GM18861 (cell line): ENCODE measurements around the gene SNAPC2.
"Not testable (repeated sequence)": the region's sequence is repeated elsewhere in the genome, so short reads cannot be mapped to it uniquely, and the experiment has no call there.

Experiments
- ATAC-seq: cut with Tn5 transposase; IDR thresholded peaks from one replicate; pipeline ENCODE4 v1.9.1; 2021; ENCODE audit not compliant: unreplicated experiment

The SNAPC2 gene

GRCh38 chr19:7921302-7921966 lies 1.3 kb downstream of the SNAPC2 start:
- ATAC-seq, result no peak

GRCh38 chr19:7921967-7922835 lies 2.1 kb downstream of the SNAPC2 start:
- ATAC-seq, result no peak

- no peak for ATAC-seq
Observed at GRCh38 chr19:7922836-7923195, 2.7 kb downstream of the SNAPC2 start.

- ATAC-seq, result no peak
Observed at GRCh38 chr19:7923295-7924191, 3.4 kb downstream of the SNAPC2 start.

GRCh38 chr19:7924241-7924640 lies 4.1 kb downstream of the SNAPC2 start:
- no peak for ATAC-seq

GRCh38 chr19:7924651-7925170 lies 4.6 kb downstream of the SNAPC2 start:
- no peak for ATAC-seq

GRCh38 chr19:7925171-7925851 lies 5.2 kb downstream of the SNAPC2 start:
- peak; percentile 29 for ATAC-seq

GRCh38 chr19:7926021-7926726 lies 6.0 kb downstream of the SNAPC2 start, which contains the start of gene CTXN1:
Gene CTXN1 (minus strand): TSS chr19:7926135. CDS start chr19:7925538, 597 bp downstream.
- ATAC-seq, result no peak

- ATAC-seq, result no peak
Observed at GRCh38 chr19:7926727-7927604, 6.8 kb downstream of the SNAPC2 start.

- no peak for ATAC-seq
Observed at GRCh38 chr19:7927605-7928333, 7.6 kb downstream of the SNAPC2 start.

GRCh38 chr19:7928334-7928706 lies 8.2 kb downstream of the SNAPC2 start:
- no peak for ATAC-seq

- ATAC-seq, result no peak
Observed at GRCh38 chr19:7928741-7929701, 8.9 kb downstream of the SNAPC2 start.

GRCh38 chr19:7930030-7930429 lies 9.9 kb downstream of the SNAPC2 start:
- not testable (repeated sequence) for ATAC-seq

- no peak for ATAC-seq
Observed at GRCh38 chr19:7930765-7931164, 10.6 kb downstream of the SNAPC2 start.

GRCh38 chr19:7931221-7932061 lies 11.3 kb downstream of the SNAPC2 start:
- no peak for ATAC-seq

GRCh38 chr19:7932276-7932929 lies 12.3 kb downstream of the SNAPC2 start:
- no peak for ATAC-seq
